ENCODE data around the gene C3orf20.

DNA sequence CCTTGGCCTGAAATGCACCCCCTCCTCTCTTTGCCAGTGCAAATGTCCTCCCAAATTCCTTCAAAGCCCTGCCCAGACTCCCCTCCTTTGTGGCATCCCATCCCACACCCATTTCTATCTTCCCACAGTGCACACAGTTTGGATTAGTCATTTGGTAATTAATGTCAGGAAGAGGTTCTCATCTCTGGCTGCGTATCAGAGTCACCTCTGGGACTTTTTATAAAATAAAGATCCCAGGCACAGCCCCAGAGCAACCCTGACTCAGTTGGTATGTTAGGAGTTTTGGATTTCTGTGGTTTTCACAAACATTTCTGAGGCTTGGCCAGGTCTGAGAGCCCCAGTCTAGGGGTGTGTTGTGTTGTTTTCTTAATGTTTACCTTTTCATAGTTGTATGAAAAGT, 41.6 kb downstream of the C3orf20 start:
- TF ChIP-seq, protein P1, sequence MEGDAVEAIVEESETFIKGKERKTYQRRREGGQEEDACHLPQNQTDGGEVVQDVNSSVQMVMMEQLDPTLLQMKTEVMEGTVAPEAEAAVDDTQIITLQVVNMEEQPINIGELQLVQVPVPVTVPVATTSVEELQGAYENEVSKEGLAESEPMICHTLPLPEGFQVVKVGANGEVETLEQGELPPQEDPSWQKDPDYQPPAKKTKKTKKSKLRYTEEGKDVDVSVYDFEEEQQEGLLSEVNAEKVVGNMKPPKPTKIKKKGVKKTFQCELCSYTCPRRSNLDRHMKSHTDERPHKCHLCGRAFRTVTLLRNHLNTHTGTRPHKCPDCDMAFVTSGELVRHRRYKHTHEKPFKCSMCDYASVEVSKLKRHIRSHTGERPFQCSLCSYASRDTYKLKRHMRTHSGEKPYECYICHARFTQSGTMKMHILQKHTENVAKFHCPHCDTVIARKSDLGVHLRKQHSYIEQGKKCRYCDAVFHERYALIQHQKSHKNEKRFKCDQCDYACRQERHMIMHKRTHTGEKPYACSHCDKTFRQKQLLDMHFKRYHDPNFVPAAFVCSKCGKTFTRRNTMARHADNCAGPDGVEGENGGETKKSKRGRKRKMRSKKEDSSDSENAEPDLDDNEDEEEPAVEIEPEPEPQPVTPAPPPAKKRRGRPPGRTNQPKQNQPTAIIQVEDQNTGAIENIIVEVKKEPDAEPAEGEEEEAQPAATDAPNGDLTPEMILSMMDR (IDR thresholded peaks at IDR 0.05 in 4 of 5, conservative IDR thresholded peaks at IDR 0.05 in 1 of 5) = no peak
- TF ChIP-seq POLR2A (IDR thresholded peaks at IDR 0.05) = no peak

Measured in gastrocnemius medialis (tissue), 4 donors.